DOHH2 (cell line): ENCODE results near the gene UNC5C.

Experiments used
- CTCF ChIP-seq: fragments of 200-600 bp; sonication (generic); IDR thresholded peaks from one replicate; pipeline ENCODE4 v1.5.1; 2014; ENCODE audit warnings: antibody characterized with exemption, mild to moderate bottlenecking, low read depth, low read length; ENCODE audit not compliant: poor library complexity, severe bottlenecking
- EZH2phosphoT487 ChIP-seq: fragments of 200-600 bp; sonication (generic); IDR thresholded peaks from 2 replicates; pipeline ENCODE4 v1.6.1; 2017; ENCODE audit warnings: borderline replicate concordance, mild to moderate bottlenecking, antibody characterized with exemption, low read length, moderate library complexity, mixed read lengths

- TF ChIP-seq CTCF, result no peak
- no peak for TF ChIP-seq EZH2phosphoT487
Observed at GRCh38 chr4:95214408-95214807, 334.4 kb downstream of the UNC5C start.
